ENCODE measurements around the gene RAET1L. TPM values are rescaled to one million over a fixed set of nuclear protein-coding genes. Genes with fewer than 3 reads are reported as not detected.

Gene RAET1L
- total RNA-seq, 1 donor from 2014 or later, result 3.1 TPM

DNA sequence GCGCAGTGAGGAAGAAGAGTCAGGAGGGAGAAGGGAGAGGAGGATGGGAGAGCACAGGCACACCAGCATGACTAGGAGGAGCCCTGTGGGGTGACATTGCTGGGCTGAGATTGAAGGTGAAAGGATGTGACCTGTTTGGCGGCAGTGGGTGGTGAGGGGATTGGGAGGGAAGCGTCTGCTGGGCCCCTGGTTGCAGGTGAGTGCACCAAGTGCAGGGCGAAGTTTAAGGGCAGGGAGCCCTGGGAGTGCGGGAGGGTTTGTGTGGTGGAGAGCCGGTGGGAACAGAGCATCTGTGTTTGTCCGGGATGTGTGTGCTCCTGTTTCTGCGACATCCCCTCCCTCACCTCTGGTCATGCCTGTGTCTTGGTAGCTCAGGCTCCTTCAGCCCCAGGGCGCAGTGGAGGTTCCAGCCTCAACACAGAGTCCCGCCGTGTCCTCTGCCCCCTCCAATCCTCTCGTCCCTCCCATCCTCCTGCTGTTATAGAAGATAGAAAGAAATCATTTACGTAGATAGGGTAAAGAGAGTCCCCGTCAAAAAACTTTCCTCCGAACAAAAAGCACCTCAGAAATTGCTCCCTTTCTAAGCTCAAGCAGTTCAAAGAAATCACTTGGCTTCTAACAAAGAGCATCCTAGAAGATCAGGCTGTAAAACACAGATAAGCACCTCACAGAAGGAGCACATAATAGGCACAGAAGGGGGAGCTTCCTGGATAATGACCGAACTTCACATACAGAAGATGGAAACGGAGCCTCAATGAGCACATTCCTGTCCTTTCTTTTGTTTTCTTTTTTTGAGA lies 36.6 kb downstream of the RAET1L start:
- no peak for DNase-seq (ENCODE audit: low read depth)
- H3K4me3 ChIP-seq (ENCODE audit: low read depth, low read length), result no peak overlapping the region
- TF ChIP-seq, protein P1, sequence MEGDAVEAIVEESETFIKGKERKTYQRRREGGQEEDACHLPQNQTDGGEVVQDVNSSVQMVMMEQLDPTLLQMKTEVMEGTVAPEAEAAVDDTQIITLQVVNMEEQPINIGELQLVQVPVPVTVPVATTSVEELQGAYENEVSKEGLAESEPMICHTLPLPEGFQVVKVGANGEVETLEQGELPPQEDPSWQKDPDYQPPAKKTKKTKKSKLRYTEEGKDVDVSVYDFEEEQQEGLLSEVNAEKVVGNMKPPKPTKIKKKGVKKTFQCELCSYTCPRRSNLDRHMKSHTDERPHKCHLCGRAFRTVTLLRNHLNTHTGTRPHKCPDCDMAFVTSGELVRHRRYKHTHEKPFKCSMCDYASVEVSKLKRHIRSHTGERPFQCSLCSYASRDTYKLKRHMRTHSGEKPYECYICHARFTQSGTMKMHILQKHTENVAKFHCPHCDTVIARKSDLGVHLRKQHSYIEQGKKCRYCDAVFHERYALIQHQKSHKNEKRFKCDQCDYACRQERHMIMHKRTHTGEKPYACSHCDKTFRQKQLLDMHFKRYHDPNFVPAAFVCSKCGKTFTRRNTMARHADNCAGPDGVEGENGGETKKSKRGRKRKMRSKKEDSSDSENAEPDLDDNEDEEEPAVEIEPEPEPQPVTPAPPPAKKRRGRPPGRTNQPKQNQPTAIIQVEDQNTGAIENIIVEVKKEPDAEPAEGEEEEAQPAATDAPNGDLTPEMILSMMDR (conservative IDR thresholded peaks at IDR 0.05; ENCODE audit: low read depth, low read length), result no peak

DNA sequence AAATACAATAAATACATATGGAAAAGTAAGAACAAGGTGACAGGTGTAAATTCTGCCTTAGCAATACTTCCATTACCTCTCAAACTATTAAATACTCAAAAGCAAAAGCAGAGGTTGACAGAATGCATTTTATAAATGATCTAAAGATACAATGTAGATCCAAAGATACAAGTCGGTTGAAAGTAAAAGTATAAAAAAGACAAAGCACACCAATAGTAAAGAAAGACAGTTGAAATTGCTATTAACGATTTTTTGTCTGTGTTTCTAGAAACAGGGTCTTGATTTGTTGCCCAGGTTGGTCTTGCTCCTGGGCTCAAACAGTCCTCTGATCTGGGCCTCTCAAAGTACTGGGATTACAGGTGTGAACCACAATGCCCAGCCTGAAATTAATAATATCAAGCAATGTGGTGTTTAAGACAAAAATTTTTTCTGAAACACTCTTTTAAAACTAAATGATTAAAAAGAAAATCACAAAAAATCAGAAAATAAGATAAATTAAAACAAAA lies 37.7 kb downstream of the RAET1L start:
- no peak for DNase-seq (ENCODE audit: low read depth)
- TF ChIP-seq, protein P1 (conservative IDR thresholded peaks at IDR 0.05; ENCODE audit: low read depth, low read length), result no peak

DNA sequence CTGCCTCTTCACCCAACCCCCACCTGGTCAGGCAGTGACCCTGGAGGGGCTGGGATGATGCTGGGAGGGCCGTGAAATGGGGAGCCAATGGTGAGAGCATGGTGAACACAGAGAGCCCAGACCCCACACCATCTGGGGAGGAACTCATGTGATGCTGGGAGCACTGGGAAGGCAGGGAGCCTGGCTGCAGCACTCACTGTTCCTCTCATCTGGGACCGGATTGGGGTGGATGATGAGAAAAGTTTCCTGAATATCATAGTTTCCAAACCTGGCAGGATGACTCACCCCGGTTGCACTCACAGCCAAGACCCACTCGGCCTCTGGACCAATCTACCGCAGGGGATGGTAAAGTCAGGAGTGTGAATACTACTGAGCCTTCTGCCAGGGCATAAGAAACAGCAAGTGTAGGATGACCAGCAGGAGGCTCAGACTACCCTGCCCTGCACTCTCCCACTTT lies 39.8 kb downstream of the RAET1L start:
- no peak overlapping the region for H3K4me3 ChIP-seq (ENCODE audit: low read depth, low read length)
- DNase-seq (ENCODE audit: low read depth), result no peak
- TF ChIP-seq, protein P1 (conservative IDR thresholded peaks at IDR 0.05; ENCODE audit: low read depth, low read length), result no peak

More for the DNA sequence above, 37.7 kb downstream of the RAET1L start:
- H3K4me3 ChIP-seq (ENCODE audit: low read depth, low read length), result no peak overlapping the region

DNA sequence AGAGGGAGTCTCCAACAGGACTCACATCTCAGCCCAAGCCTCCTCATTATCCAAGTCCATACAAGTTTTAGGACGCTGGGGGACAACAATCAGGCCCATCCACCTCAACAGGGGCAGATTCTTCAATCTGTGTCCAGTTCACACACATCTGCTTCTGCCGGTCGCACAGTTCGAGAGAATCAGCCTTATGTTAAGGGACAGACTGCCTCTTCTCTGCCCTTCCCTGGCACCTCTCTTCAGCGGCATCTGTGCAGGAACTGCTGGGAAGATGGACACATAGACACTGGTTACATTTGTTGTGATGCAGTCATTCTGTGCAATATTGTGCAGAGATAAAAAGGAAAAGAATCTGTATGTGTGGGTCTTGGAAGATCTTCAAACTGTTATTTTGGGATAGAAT lies 40.6 kb downstream of the RAET1L start:
- TF ChIP-seq, protein P1 (conservative IDR thresholded peaks at IDR 0.05; ENCODE audit: low read depth, low read length), result no peak
- no peak overlapping the region for H3K4me3 ChIP-seq (ENCODE audit: low read depth, low read length)
- no peak for DNase-seq (ENCODE audit: low read depth)

DNA sequence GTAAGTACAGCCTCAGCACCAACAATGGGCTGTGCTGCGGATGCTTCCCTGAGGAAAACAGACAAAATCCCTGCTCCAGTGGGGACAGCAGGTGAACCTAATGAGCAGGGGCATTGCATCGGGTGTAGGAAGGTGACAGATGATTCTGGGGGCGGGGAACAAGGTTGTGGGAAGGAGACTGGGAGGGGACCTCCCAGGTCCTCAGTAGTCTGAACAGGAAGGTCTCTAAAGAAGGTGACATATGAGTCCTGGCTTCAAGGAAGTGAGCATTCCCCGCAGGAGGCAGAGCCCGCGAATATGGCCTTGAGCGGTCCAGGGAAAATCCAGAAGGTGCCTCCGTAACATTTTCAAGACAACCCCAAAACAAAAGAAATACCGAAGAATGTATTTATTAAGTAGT lies 42.2 kb downstream of the RAET1L start:
- no peak for DNase-seq (ENCODE audit: low read depth)
- no peak overlapping the region for H3K4me3 ChIP-seq (ENCODE audit: low read depth, low read length)
- TF ChIP-seq, protein P1 (conservative IDR thresholded peaks at IDR 0.05; ENCODE audit: low read depth, low read length), result no peak

DNA sequence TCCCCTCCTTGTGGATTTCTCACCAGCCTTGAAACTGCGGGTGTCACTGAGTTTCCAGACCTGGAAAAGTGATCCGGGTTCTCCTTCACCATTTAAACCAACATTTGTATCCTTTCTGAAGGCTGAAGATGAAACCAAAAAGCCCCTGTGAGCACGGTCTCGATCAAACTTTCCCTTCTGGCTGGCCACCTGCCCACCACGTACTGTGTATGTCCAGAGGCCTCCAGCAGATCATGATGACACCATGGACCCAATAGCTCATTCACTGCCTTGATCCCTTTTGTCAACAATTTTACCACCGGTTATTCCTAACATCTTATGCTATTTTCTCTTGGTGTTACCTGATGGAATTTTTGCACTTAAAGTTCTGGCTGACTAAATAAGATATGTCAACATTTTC lies 46.0 kb downstream of the RAET1L start:
- TF ChIP-seq, protein P1 (conservative IDR thresholded peaks at IDR 0.05; ENCODE audit: low read depth, low read length), result no peak
- no peak overlapping the region for H3K4me3 ChIP-seq (ENCODE audit: low read depth, low read length)
- DNase-seq (ENCODE audit: low read depth), result no peak

DNA sequence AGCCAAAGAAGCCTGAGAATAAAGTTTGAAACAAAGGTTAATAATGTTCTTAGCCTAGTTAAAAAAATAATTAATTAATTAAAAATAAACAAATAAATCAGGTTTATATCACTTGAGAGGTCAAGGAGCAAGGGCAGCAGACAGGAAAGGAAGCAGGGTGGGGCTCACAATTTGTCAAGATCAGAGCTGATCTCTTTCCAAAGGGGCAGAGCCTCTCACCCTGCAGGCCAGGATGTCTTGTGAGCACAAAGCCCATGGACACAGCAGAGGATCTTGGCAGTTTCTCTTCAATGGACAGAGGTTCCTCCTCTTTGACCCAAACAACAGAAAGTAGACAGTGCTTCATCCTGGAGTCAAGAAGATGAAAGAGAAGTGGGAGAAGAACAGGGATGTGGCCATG lies 46.7 kb downstream of the RAET1L start:
- TF ChIP-seq, protein P1 (conservative IDR thresholded peaks at IDR 0.05; ENCODE audit: low read depth, low read length), result no peak
- H3K4me3 ChIP-seq (ENCODE audit: low read depth, low read length), result no peak overlapping the region
- DNase-seq (ENCODE audit: low read depth), result no peak

Data from epithelial cell of proximal tubule (primary cell).